Esophagus muscularis mucosa (tissue), 4 donors: ENCODE measurements around the gene NKPD1. TPM values are rescaled to one million over a fixed set of nuclear protein-coding genes. Genes with fewer than 3 reads are reported as not detected.

Experiments
- DNase-seq: peaks from one replicate; pipeline ENCODE4 v3.0.0-alpha.2; 2017; ENCODE audit errors: extremely low spot score
- H3K27ac ChIP-seq, 4 donors: fragments of 200-600 bp; sonication (generic); replicated peaks in 1 of 4; 1 replicate in 3 of 4; 2 replicates in 1 of 4; pipeline ENCODE4 v1.5.1; 2016 to 2019; ENCODE audit warnings: mild to moderate bottlenecking in 1 of 4
- H3K27me3 ChIP-seq, 4 donors: fragments of 200-600 bp; sonication (generic); one replicate each; pipeline versions ENCODE4 v1.5.1 to v1.6.0; 2016 to 2019
- H3K36me3 ChIP-seq, 4 donors: fragments of 200-600 bp; sonication (generic); one replicate each; pipeline ENCODE4 v1.5.1; 2016 to 2019
- H3K4me1 ChIP-seq, 4 donors: fragments of 200-600 bp; sonication (generic); one replicate each; pipeline ENCODE4 v1.5.1; 2016 to 2019
- H3K4me3 ChIP-seq, 4 donors: fragments of 200-600 bp; sonication (generic); 1 replicate in 2 of 4; 2 replicates in 2 of 4; pipeline ENCODE4 v1.5.1; 2016 to 2019; ENCODE audit warnings: mild to moderate bottlenecking in 4 of 4, moderate library complexity in 1 of 4
- H3K9me3 ChIP-seq, 4 donors: fragments of 200-600 bp; sonication (generic); 1 replicate in 3 of 4; 2 replicates in 1 of 4; pipeline ENCODE4 v1.5.1; 2016 to 2019
- CTCF ChIP-seq, 3 experiments: fragments of 200-600 bp in 2 of 3; fragments of 450-650 bp in 1 of 3; sonication (generic) in 2 of 3; IDR thresholded peaks; one replicate each; pipeline ENCODE4 v1.5.1; 2017 to 2019; ENCODE audit warnings: antibody characterized with exemption in 3 of 3, mild to moderate bottlenecking in 2 of 3, moderate library complexity in 1 of 3
- EP300 ChIP-seq: sonication (generic); formaldehyde crosslinking; IDR thresholded peaks from one replicate; pipeline ENCODE4 v1.6.1; 2017; ENCODE audit warnings: antibody characterized with exemption
- POLR2A ChIP-seq: fragments of 450-650 bp; IDR thresholded peaks from one replicate; pipeline ENCODE4 v1.6.1; 2017; ENCODE audit warnings: antibody characterized with exemption, moderate library complexity, mild to moderate bottlenecking, low read depth
- POLR2AphosphoS5 ChIP-seq, 2 donors: sonication (generic); formaldehyde crosslinking; IDR thresholded peaks; one replicate each; pipeline ENCODE4 v1.6.1; 2017; ENCODE audit warnings: antibody characterized with exemption in 2 of 2
- WGBS: methylation state at CpG from one replicate; pipeline ENCODE4 v1.1.5; 2018; 5-methylcytosine and 5-hydroxymethylcytosine counted together
- intact Hi-C: fragments of 100-400 bp; cut with DNase I; formaldehyde crosslinking; loops from one replicate; pipeline ENCODE4 v1.15.1; 2023
- total RNA-seq, 4 donors: library from RNA; depleted of rRNA; stranded (reverse); fragments of >200 nt; gene quantifications; one replicate each; pipeline versions ENCODE4 v1.1.0 to v1.2.1, GENCODE V29; 2016

Gene NKPD1
- total RNA-seq, 4 donors from 2014 or later, result 0.26 TPM; not detected in 3

DNA sequence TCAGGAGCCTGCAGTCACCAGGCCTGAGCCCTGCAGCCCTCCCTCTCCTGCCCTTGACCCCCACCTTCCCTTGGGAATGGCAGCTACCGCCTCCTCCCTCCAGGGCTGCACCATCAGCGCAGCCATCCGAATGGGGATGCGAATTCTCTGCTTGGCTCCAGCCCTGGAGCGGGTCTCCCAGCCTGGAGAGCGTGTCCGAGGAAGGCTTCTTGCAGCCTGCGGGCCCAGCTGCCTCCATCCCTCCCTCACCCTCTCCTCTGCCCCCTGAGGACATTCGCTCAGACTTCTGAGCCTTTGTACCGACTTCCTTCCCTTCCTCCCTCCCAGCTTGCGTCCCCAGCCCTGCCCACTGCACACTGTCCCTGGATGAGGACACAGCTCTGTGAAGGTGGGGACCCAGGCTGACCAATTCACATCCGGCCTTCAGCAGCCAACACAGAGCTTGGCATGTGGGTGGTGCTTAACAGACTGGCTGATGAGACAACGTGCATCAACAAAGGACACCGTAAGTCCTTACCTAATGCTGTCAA is 6.0 kb upstream of the NKPD1 start:
- 60% methylated on average over 3 of the region's 14 CpGs for WGBS
- peaks cover 0 to 6% (median 0%) of the 10 kb centered on the region in 4 donors for H3K36me3 ChIP-seq
- TF ChIP-seq POLR2A (no peak), CTCF (IDR thresholded peaks at IDR 0.05) (no peak), EP300 (no peak), POLR2AphosphoS5 (IDR thresholded peaks at IDR 0.05) (peak in 1 of 2 donors; percentile 12)

GRCh38 chr19:45164577-45165335 is 4.0 kb upstream of the NKPD1 start:
- no CpG with 5 or more reads among the region's 27 CpGs for WGBS
- Histone ChIP-seq H3K27me3 (peaks cover 0 to 29% (median 18%) of the 10 kb centered on the region in 4 donors), H3K9me3 (no peaks in the 10 kb centered on the region), H3K27ac (no peak overlapping the region), H3K36me3 (peaks cover 0 to 6% (median 0%) of the 10 kb centered on the region in 4 donors), H3K4me3 (no peak overlapping the region), H3K4me1 (peaks cover 14 to 28% (median 20%) of the 10 kb centered on the region in 4 donors)
- intact Hi-C loops, result no loop called here
- DNase-seq, result no peak
- TF ChIP-seq POLR2A, result no peak

More for the DNA sequence above, 6.0 kb upstream of the NKPD1 start:
- intact Hi-C loops, result no loop called here
- DNase-seq, result no peak
- H3K9me3 ChIP-seq, result no peaks in the 10 kb centered on the region
- no peak overlapping the region for H3K4me3 ChIP-seq
- peak overlapping the region in 1 of 4 donors; percentile 20 for H3K27ac ChIP-seq
- H3K27me3 ChIP-seq, result peaks cover 0 to 8% (median 3%) of the 10 kb centered on the region in 4 donors
- peaks cover 22 to 37% (median 28%) of the 10 kb centered on the region in 4 donors for H3K4me1 ChIP-seq

GRCh38 chr19:45163751-45164460 is 3.1 kb upstream of the NKPD1 start:
- TF ChIP-seq EP300 (no peak), POLR2A (no peak), CTCF (IDR thresholded peaks at IDR 0.05) (no peak)
- peaks cover 0 to 6% (median 0%) of the 10 kb centered on the region in 4 donors for H3K36me3 ChIP-seq
- no peaks in the 10 kb centered on the region for H3K9me3 ChIP-seq
- H3K4me1 ChIP-seq, result peaks cover 14 to 28% (median 19%) of the 10 kb centered on the region in 4 donors
- no peak for DNase-seq
- WGBS, result 79% methylated on average over 15 of the region's 15 CpGs
- intact Hi-C loops, result no loop called here
- H3K27me3 ChIP-seq, result peaks cover 0 to 37% (median 26%) of the 10 kb centered on the region in 4 donors
- H3K27ac ChIP-seq, result no peak overlapping the region
- H3K4me3 ChIP-seq, result no peak overlapping the region

DNA sequence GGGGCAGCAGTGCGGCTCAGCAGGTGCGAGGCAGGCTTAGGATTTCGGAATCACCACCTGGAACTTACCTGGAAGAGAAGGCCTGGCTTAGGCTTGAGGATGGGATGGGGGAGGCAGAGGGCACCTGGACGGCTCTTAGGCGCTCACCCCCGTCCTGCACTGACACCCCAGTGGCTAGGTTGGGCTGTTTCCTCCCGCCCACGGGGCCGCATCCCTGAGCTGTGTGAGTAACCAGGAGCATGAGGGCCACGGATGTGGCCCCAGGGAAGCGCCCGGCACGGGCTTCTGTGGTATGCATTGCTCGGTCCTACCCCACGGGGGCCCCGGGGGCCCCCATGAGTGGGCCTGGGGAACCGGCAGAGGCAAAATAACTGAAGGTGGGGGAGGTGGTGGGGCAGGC is 2.4 kb upstream of the NKPD1 start:
- Histone ChIP-seq H3K9me3 (no peaks in the 10 kb centered on the region), H3K4me1 (peaks cover 14 to 28% (median 19%) of the 10 kb centered on the region in 4 donors), H3K4me3 (no peak overlapping the region), H3K27me3 (peaks cover 0 to 45% (median 33%) of the 10 kb centered on the region in 4 donors), H3K27ac (no peak overlapping the region), H3K36me3 (no peaks in the 10 kb centered on the region)
- no peak for DNase-seq
- 95% methylated on average over 14 of the region's 17 CpGs for WGBS
- TF ChIP-seq POLR2AphosphoS5 (IDR thresholded peaks at IDR 0.05) (no peak), EP300 (no peak), CTCF (IDR thresholded peaks at IDR 0.05) (no peak), POLR2A (no peak)
- intact Hi-C loops, result no loop called here

GRCh38 chr19:45162608-45163143 is 1.9 kb upstream of the NKPD1 start:
- H3K9me3 ChIP-seq, result no peaks in the 10 kb centered on the region
- H3K4me3 ChIP-seq, result no peak overlapping the region
- WGBS, result 89% methylated on average over 7 of the region's 18 CpGs
- no peak overlapping the region for H3K27ac ChIP-seq
- DNase-seq, result no peak
- peaks cover 0 to 50% (median 33%) of the 10 kb centered on the region in 4 donors for H3K27me3 ChIP-seq
- H3K36me3 ChIP-seq, result no peaks in the 10 kb centered on the region
- peaks cover 14 to 28% (median 19%) of the 10 kb centered on the region in 4 donors for H3K4me1 ChIP-seq
- intact Hi-C loops, result no loop called here
- no peak for TF ChIP-seq CTCF (IDR thresholded peaks at IDR 0.05)
- no peak for TF ChIP-seq POLR2AphosphoS5 (IDR thresholded peaks at IDR 0.05)
- no peak for TF ChIP-seq EP300
- no peak for TF ChIP-seq POLR2A
